ENCODE results near the gene GNG2. TPM values are rescaled to one million over a fixed set of nuclear protein-coding genes. Genes with fewer than 3 reads are reported as not detected.

The GNG2 gene
- total and polyA plus RNA-seq, 2 experiments from 2014 or later, result 9.9 to 14.8 TPM

DNA sequence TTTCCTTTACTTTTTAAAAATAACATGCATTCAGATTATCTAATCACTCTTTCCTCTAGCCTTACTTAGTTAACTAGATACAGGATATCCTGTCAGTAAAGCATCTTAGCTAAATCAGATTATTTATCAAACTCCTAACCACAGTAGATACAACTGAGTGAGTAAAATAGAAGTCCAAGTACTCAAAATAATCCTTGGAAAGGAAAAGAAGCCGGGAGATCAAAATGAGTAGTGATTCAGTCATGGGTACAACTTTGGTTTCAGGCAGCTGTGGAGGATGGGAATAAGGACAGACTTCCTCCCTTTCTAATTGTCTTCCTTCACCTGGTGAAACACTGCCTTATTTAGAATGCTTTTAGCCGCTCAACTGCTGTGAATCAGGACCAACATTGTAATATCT lies 29.4 kb downstream of the GNG2 start (continued):
- TF ChIP-seq, protein P1, sequence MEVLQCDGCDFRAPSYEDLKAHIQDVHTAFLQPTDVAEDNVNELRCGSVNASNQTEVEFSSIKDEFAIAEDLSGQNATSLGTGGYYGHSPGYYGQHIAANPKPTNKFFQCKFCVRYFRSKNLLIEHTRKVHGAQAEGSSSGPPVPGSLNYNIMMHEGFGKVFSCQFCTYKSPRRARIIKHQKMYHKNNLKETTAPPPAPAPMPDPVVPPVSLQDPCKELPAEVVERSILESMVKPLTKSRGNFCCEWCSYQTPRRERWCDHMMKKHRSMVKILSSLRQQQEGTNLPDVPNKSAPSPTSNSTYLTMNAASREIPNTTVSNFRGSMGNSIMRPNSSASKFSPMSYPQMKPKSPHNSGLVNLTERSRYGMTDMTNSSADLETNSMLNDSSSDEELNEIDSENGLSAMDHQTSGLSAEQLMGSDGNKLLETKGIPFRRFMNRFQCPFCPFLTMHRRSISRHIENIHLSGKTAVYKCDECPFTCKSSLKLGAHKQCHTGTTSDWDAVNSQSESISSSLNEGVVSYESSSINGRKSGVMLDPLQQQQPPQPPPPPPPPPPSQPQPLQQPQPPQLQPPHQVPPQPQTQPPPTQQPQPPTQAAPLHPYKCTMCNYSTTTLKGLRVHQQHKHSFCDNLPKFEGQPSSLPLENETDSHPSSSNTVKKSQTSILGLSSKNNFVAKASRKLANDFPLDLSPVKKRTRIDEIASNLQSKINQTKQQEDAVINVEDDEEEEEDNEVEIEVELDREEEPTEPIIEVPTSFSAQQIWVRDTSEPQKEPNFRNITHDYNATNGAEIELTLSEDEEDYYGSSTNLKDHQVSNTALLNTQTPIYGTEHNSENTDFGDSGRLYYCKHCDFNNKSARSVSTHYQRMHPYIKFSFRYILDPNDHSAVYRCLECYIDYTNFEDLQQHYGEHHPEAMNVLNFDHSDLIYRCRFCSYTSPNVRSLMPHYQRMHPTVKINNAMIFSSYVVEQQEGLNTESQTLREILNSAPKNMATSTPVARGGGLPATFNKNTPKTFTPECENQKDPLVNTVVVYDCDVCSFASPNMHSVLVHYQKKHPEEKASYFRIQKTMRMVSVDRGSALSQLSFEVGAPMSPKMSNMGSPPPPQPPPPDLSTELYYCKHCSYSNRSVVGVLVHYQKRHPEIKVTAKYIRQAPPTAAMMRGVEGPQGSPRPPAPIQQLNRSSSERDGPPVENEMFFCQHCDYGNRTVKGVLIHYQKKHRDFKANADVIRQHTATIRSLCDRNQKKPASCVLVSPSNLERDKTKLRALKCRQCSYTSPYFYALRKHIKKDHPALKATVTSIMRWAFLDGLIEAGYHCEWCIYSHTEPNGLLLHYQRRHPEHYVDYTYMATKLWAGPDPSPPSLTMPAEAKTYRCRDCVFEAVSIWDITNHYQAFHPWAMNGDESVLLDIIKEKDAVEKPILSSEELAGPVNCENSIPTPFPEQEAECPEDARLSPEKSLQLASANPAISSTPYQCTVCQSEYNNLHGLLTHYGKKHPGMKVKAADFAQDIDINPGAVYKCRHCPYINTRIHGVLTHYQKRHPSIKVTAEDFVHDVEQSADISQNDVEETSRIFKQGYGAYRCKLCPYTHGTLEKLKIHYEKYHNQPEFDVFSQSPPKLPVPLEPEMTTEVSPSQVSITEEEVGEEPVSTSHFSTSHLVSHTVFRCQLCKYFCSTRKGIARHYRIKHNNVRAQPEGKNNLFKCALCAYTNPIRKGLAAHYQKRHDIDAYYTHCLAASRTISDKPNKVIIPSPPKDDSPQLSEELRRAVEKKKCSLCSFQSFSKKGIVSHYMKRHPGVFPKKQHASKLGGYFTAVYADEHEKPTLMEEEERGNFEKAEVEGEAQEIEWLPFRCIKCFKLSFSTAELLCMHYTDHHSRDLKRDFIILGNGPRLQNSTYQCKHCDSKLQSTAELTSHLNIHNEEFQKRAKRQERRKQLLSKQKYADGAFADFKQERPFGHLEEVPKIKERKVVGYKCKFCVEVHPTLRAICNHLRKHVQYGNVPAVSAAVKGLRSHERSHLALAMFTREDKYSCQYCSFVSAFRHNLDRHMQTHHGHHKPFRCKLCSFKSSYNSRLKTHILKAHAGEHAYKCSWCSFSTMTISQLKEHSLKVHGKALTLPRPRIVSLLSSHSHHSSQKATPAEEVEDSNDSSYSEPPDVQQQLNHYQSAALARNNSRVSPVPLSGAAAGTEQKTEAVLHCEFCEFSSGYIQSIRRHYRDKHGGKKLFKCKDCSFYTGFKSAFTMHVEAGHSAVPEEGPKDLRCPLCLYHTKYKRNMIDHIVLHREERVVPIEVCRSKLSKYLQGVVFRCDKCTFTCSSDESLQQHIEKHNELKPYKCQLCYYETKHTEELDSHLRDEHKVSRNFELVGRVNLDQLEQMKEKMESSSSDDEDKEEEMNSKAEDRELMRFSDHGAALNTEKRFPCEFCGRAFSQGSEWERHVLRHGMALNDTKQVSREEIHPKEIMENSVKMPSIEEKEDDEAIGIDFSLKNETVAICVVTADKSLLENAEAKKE (CRISPR knock-in tag; IDR thresholded peaks at IDR 0.05), result no peak
- TF ChIP-seq ZNF114 (CRISPR knock-in tag; IDR thresholded peaks at IDR 0.05), result no peak

DNA sequence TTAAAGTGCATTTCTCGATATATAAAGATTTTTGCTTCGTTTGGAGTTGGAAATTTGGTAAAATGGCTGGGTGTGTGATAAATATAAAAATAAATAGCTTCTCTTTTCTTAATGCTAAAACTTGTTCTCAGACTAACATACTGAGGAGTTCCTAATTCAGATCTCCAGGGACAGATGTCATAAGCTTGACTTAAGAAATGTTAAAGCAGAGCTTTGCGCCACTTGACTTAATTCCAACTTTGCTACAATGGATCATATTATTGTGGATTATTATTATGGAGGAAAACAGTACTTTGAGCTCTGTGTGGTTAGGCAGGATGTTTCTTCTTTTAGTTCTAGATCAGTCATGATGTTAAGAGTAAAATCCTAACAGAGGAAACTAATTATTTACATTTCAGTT lies 33.8 kb downstream of the GNG2 start:
- Histone ChIP-seq H3K4me2 (no peak overlapping the region), H3K36me3 (ENCODE audit: insufficient read depth) (no peaks in the 10 kb centered on the region), H3K9me2 (ENCODE audit: insufficient read depth) (no peaks in the 10 kb centered on the region), H4K20me1 (replicated peaks; ENCODE audit: insufficient read depth) (no peaks in the 10 kb centered on the region), H3K4me1 (ENCODE audit: insufficient read depth) (no peaks in the 10 kb centered on the region; the same call in 1 of the 2 replicates), H3K4me3 (no peak overlapping the region), H2AFZ (no peak overlapping the region), H3F3A (replicated peaks; ENCODE audit: low read depth) (no peaks in the 10 kb centered on the region), H3K27me3 (ENCODE audit: insufficient read depth) (no peaks in the 10 kb centered on the region), H3K27ac (ENCODE audit: low read depth) (no peak overlapping the region), H3K79me2 (replicated peaks; ENCODE audit: insufficient read depth) (no peaks in the 10 kb centered on the region)
- DNase-seq (ENCODE audit: low spot score), result no peak
- H3K9me3 Mint-ChIP-seq, result no peaks in the 10 kb centered on the region
- ATAC-seq, result no peak
- no peaks in the 10 kb centered on the region for H3K27me3 Mint-ChIP-seq (ENCODE audit: insufficient read depth, low read depth, poor library complexity)
- H3K36me3 Mint-ChIP-seq (ENCODE audit: low read depth), result no peaks in the 10 kb centered on the region
- H3K27ac Mint-ChIP-seq, result no peak overlapping the region
- H3K4me1 Mint-ChIP-seq, result peaks cover 8% of the 10 kb centered on the region
- no peak overlapping the region for H3K4me3 Mint-ChIP-seq
- TF ChIP-seq, protein P2, sequence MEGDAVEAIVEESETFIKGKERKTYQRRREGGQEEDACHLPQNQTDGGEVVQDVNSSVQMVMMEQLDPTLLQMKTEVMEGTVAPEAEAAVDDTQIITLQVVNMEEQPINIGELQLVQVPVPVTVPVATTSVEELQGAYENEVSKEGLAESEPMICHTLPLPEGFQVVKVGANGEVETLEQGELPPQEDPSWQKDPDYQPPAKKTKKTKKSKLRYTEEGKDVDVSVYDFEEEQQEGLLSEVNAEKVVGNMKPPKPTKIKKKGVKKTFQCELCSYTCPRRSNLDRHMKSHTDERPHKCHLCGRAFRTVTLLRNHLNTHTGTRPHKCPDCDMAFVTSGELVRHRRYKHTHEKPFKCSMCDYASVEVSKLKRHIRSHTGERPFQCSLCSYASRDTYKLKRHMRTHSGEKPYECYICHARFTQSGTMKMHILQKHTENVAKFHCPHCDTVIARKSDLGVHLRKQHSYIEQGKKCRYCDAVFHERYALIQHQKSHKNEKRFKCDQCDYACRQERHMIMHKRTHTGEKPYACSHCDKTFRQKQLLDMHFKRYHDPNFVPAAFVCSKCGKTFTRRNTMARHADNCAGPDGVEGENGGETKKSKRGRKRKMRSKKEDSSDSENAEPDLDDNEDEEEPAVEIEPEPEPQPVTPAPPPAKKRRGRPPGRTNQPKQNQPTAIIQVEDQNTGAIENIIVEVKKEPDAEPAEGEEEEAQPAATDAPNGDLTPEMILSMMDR (conservative IDR thresholded peaks at IDR 0.05; ENCODE audit: low read depth in 2 of 2), result no peak
- TF ChIP-seq ZNF331 (CRISPR knock-in tag; IDR thresholded peaks at IDR 0.05; ENCODE audit: low read depth) (no peak), STAT1 (IDR thresholded peaks at IDR 0.05; ENCODE audit: unreplicated experiment) (no peak), JUNB (IDR thresholded peaks at IDR 0.05; ENCODE audit: unreplicated experiment) (no peak), POLR2AphosphoS5 (IDR thresholded peaks at IDR 0.05; ENCODE audit: low read depth) (no peak), CREB1 (CRISPR knock-in tag; IDR thresholded peaks at IDR 0.05; ENCODE audit: low read depth) (no peak), EZH2phosphoT487 (IDR thresholded peaks at IDR 0.05; ENCODE audit: unreplicated experiment) (no peak)
- TF ChIP-seq, protein P1 (CRISPR knock-in tag; IDR thresholded peaks at IDR 0.05), result no peak
